NCI-H1105 treated with DMSO at 0.1 percent for 48 hours (cell line): Measurements from ENCODE around the gene IFIH1.

Experiments used
- DNase-seq: peaks from one replicate; lab custom pipeline; 2025; lab: John Stamatoyannopoulos, UW

Gene IFIH1

GRCh38 chr2:162257425-162257824, 61.1 kb downstream of the IFIH1 start:
- DNase-seq = no peak

GRCh38 chr2:162256591-162256991, 61.9 kb downstream of the IFIH1 start:
- DNase-seq = no peak

GRCh38 chr2:162254236-162254871, 64.1 kb downstream of the IFIH1 start:
- DNase-seq = no peak

GRCh38 chr2:162253435-162253834, 65.0 kb downstream of the IFIH1 start:
- no peak for DNase-seq

GRCh38 chr2:162252153-162252552, 66.3 kb downstream of the IFIH1 start:
- no peak for DNase-seq

GRCh38 chr2:162245781-162246180, 72.7 kb downstream of the IFIH1 start:
- DNase-seq = no peak

GRCh38 chr2:162245061-162245460, 73.4 kb downstream of the IFIH1 start:
- no peak for DNase-seq

- no peak for DNase-seq
Measured at GRCh38 chr2:162244541-162245031, 73.9 kb downstream of the IFIH1 start.

GRCh38 chr2:162243715-162244114, 74.8 kb downstream of the IFIH1 start:
- DNase-seq = no peak

GRCh38 chr2:162243294-162243693, 75.2 kb downstream of the IFIH1 start, which contains the start of gene FAP:
TSS of gene FAP (minus strand) at chr2:162243445. CDS start at chr2:162243327, 118 bp downstream.
- no peak for DNase-seq

GRCh38 chr2:162242586-162243280, 75.8 kb downstream of the IFIH1 start:
- DNase-seq = no peak

GRCh38 chr2:162241571-162241970, 76.9 kb downstream of the IFIH1 start:
- no peak for DNase-seq

GRCh38 chr2:162234620-162235462, 83.6 kb downstream of the IFIH1 start:
- no peak for DNase-seq

GRCh38 chr2:162233197-162233596, 85.3 kb downstream of the IFIH1 start:
- DNase-seq = no peak

GRCh38 chr2:162232671-162233070, 85.8 kb downstream of the IFIH1 start:
- no peak for DNase-seq

- DNase-seq = no peak
Measured at GRCh38 chr2:162232027-162232426, 86.5 kb downstream of the IFIH1 start.

- no peak for DNase-seq
Measured at GRCh38 chr2:162230761-162231160, 87.7 kb downstream of the IFIH1 start.

GRCh38 chr2:162226836-162227235, 91.6 kb downstream of the IFIH1 start:
- DNase-seq = no peak

- DNase-seq = no peak
Measured at GRCh38 chr2:162221064-162221463, 97.4 kb downstream of the IFIH1 start.

GRCh38 chr2:162220368-162220767, 98.1 kb downstream of the IFIH1 start:
- DNase-seq = no peak

- DNase-seq = no peak
Measured at GRCh38 chr2:162219426-162219825, 99.1 kb downstream of the IFIH1 start.

GRCh38 chr2:162217598-162217997, 100.9 kb downstream of the IFIH1 start:
- no peak for DNase-seq
